GM23338 (cell line): ENCODE measurements around the gene POPDC2.
"Not testable (repeated sequence)": the region's sequence is repeated elsewhere in the genome, so short reads cannot be mapped to it uniquely, and the experiment has no call there.

Experiments used
- CREB1 ChIP-seq: fragments of 250-450 bp; sonication (Bioruptor Pico); IDR thresholded peaks from 2 replicates; pipeline ENCODE4 v1.5.0; 2020; ENCODE audit warnings: low read depth, mild to moderate bottlenecking, moderate library complexity
- EZH2 ChIP-seq: fragments of 200-600 bp; sonication (generic); IDR thresholded peaks from one replicate; pipeline ENCODE4 v1.8.0; 2017; ENCODE audit warnings: antibody characterized with exemption, mild to moderate bottlenecking, low read depth; ENCODE audit not compliant: unreplicated experiment
- EZH2phosphoT487 ChIP-seq: fragments of 200-600 bp; sonication (generic); IDR thresholded peaks from one replicate; pipeline ENCODE4 v1.8.1; 2018; ENCODE audit warnings: antibody characterized with exemption; ENCODE audit not compliant: unreplicated experiment
- JUNB ChIP-seq: IDR thresholded peaks from one replicate; pipeline ENCODE4 v1.6.1; 2016; ENCODE audit warnings: antibody characterized with exemption; ENCODE audit not compliant: unreplicated experiment
- POLR2AphosphoS5 ChIP-seq: IDR thresholded peaks from 2 replicates; pipeline ENCODE4 v1.6.1; 2016; ENCODE audit warnings: antibody characterized with exemption, low read depth
- STAT1 ChIP-seq: IDR thresholded peaks from one replicate; pipeline ENCODE4 v1.6.1; 2016; ENCODE audit warnings: antibody characterized with exemption; ENCODE audit not compliant: unreplicated experiment
- ZNF114 ChIP-seq: fragments of 250-450 bp; sonication (Bioruptor Pico); IDR thresholded peaks from 2 replicates; pipeline ENCODE4 v1.5.0; 2020; ENCODE audit warnings: mild to moderate bottlenecking, moderate library complexity
- TF ChIP-seq, protein P1 (sequence below), 2 experiments: fragments of 200-600 bp in 1 of 2; sonication (generic) in 1 of 2; conservative IDR thresholded peaks; 2 replicates each; pipeline versions ENCODE4 v1.5.1 to v1.6.1; 2016 to 2017; ENCODE audit warnings: antibody characterized with exemption in 2 of 2, low read depth in 2 of 2, mild to moderate bottlenecking in 2 of 2, moderate library complexity in 1 of 2
- TF ChIP-seq, protein P2 (sequence below): IDR thresholded peaks from one replicate; pipeline ENCODE4 v1.6.1; 2018; ENCODE audit warnings: antibody characterized with exemption; ENCODE audit not compliant: unreplicated experiment

GRCh38 chr3:119594929-119595328, 65.5 kb downstream of the POPDC2 start:
- TF ChIP-seq, protein P1, sequence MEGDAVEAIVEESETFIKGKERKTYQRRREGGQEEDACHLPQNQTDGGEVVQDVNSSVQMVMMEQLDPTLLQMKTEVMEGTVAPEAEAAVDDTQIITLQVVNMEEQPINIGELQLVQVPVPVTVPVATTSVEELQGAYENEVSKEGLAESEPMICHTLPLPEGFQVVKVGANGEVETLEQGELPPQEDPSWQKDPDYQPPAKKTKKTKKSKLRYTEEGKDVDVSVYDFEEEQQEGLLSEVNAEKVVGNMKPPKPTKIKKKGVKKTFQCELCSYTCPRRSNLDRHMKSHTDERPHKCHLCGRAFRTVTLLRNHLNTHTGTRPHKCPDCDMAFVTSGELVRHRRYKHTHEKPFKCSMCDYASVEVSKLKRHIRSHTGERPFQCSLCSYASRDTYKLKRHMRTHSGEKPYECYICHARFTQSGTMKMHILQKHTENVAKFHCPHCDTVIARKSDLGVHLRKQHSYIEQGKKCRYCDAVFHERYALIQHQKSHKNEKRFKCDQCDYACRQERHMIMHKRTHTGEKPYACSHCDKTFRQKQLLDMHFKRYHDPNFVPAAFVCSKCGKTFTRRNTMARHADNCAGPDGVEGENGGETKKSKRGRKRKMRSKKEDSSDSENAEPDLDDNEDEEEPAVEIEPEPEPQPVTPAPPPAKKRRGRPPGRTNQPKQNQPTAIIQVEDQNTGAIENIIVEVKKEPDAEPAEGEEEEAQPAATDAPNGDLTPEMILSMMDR (conservative IDR thresholded peaks at IDR 0.05; ENCODE audit: low read depth in 2 of 2): not testable (repeated sequence)
- TF ChIP-seq EZH2; CREB1 (CRISPR knock-in tag); JUNB; POLR2AphosphoS5; STAT1; ZNF114 (CRISPR knock-in tag); EZH2phosphoT487: not testable (repeated sequence)
- TF ChIP-seq, protein P2, sequence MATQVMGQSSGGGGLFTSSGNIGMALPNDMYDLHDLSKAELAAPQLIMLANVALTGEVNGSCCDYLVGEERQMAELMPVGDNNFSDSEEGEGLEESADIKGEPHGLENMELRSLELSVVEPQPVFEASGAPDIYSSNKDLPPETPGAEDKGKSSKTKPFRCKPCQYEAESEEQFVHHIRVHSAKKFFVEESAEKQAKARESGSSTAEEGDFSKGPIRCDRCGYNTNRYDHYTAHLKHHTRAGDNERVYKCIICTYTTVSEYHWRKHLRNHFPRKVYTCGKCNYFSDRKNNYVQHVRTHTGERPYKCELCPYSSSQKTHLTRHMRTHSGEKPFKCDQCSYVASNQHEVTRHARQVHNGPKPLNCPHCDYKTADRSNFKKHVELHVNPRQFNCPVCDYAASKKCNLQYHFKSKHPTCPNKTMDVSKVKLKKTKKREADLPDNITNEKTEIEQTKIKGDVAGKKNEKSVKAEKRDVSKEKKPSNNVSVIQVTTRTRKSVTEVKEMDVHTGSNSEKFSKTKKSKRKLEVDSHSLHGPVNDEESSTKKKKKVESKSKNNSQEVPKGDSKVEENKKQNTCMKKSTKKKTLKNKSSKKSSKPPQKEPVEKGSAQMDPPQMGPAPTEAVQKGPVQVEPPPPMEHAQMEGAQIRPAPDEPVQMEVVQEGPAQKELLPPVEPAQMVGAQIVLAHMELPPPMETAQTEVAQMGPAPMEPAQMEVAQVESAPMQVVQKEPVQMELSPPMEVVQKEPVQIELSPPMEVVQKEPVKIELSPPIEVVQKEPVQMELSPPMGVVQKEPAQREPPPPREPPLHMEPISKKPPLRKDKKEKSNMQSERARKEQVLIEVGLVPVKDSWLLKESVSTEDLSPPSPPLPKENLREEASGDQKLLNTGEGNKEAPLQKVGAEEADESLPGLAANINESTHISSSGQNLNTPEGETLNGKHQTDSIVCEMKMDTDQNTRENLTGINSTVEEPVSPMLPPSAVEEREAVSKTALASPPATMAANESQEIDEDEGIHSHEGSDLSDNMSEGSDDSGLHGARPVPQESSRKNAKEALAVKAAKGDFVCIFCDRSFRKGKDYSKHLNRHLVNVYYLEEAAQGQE: not testable (repeated sequence)
